Hepatocyte (in vitro differentiated cells): ENCODE measurements around the gene RXRB. TPM values are rescaled to one million over a fixed set of nuclear protein-coding genes. Genes with fewer than 3 reads are reported as not detected.
A peak's percentile ranks its signal among the peaks of the same experiment; 100 is the strongest.

Experiments used
- DNase-seq: peaks from one replicate; pipeline ENCODE4 v3.0.0-alpha.2; 2016; ENCODE audit warnings: low spot score
- H2AFZ ChIP-seq: fragments of 200-600 bp; sonication (generic); 2 replicates; pipeline ENCODE4 v1.6.0; 2016; ENCODE audit warnings: antibody characterized with exemption, mild to moderate bottlenecking
- H3K27ac ChIP-seq: fragments of 200-600 bp; sonication (generic); 2 replicates; pipeline ENCODE4 v1.5.1; 2016; ENCODE audit warnings: mild to moderate bottlenecking
- H3K27me3 ChIP-seq: fragments of 200-600 bp; sonication (generic); 2 replicates; pipeline ENCODE4 v1.6.1; 2016
- H3K36me3 ChIP-seq: fragments of 200-600 bp; sonication (generic); replicated peaks from 2 replicates; pipeline ENCODE4 v1.5.1; 2016; ENCODE audit warnings: low read depth; ENCODE audit not compliant: insufficient read depth
- H3K4me1 ChIP-seq: fragments of 200-600 bp; sonication (generic); 2 replicates; pipeline ENCODE4 v1.5.1; 2016; ENCODE audit warnings: mild to moderate bottlenecking, moderate library complexity; ENCODE audit not compliant: insufficient read depth
- H3K4me2 ChIP-seq: fragments of 200-600 bp; sonication (generic); 2 replicates; pipeline ENCODE4 v1.6.0; 2016
- H3K4me3 ChIP-seq: fragments of 200-600 bp; sonication (generic); 2 replicates; pipeline ENCODE4 v1.5.1; 2016; ENCODE audit warnings: mild to moderate bottlenecking
- H3K79me2 ChIP-seq: fragments of 200-600 bp; sonication (generic); 2 replicates; pipeline ENCODE4 v1.6.0; 2017; ENCODE audit warnings: mild to moderate bottlenecking
- H3K9me2 ChIP-seq: fragments of 200-600 bp; sonication (generic); replicated peaks from 2 replicates; pipeline ENCODE4 v1.6.0; 2017; ENCODE audit warnings: mild to moderate bottlenecking; ENCODE audit not compliant: insufficient read depth
- H3K9me3 ChIP-seq: fragments of 200-600 bp; sonication (generic); 2 replicates; pipeline ENCODE4 v1.5.1; 2016; ENCODE audit warnings: low read depth, mild to moderate bottlenecking
- H4K20me1 ChIP-seq: fragments of 200-600 bp; sonication (generic); 2 replicates; pipeline ENCODE4 v1.6.0; 2016; ENCODE audit warnings: mild to moderate bottlenecking; ENCODE audit not compliant: insufficient read depth, poor library complexity, severe bottlenecking
- EZH2 ChIP-seq: fragments of 200-600 bp; sonication (generic); IDR thresholded peaks from 2 replicates; pipeline ENCODE4 v1.6.1; 2016; ENCODE audit warnings: antibody characterized with exemption, mild to moderate bottlenecking, borderline replicate concordance
- EZH2phosphoT487 ChIP-seq: fragments of 200-600 bp; sonication (generic); IDR thresholded peaks from one replicate; pipeline ENCODE4 v1.6.1; 2018; ENCODE audit warnings: antibody characterized with exemption, mild to moderate bottlenecking, low read depth, moderate library complexity; ENCODE audit not compliant: unreplicated experiment, severe bottlenecking
- WGBS: methylation state at CpG from one replicate; pipeline ENCODE4 v1.1.6; 2016; ENCODE audit warnings: low lambda C conversion rate; ENCODE audit errors: missing lambda C conversion rate; 5-methylcytosine and 5-hydroxymethylcytosine counted together
- polyA plus RNA-seq: library from polyadenylated mRNA; unstranded; fragments of >200 nt; fragmentation: Nextera tagmentation; extraction: Ambion mirVana; gene quantifications from 2 replicates; pipeline ENCODE4 v1.2.1, GENCODE V29; 2016
- total RNA-seq: library from RNA; depleted of rRNA; stranded (reverse); fragments of >200 nt; gene quantifications from 2 replicates; pipeline ENCODE4 v1.2.3, GENCODE V29; 2014
- TF ChIP-seq, protein P1 (sequence below): fragments of 200-600 bp; sonication (generic); IDR thresholded peaks from 2 replicates; pipeline ENCODE4 v1.5.1; 2016; ENCODE audit warnings: antibody characterized with exemption, mild to moderate bottlenecking; ENCODE audit not compliant: poor library complexity

The RXRB gene
- total and polyA plus RNA-seq, 2 experiments from 2014 or later, result 17.0 to 24.6 TPM

- Histone ChIP-seq H2AFZ (peak within 1 kb of the TSS; percentile 46), H3K4me1 (peaks cover 33% of the 10 kb centered on the region)
Observed at GRCh38 chr6:33204415-33205190, 4.1 kb upstream of the RXRB start, which contains the start of gene HSD17B8. Gene HSD17B8 (plus strand): TSS chr6:33204655. CDS start chr6:33204669, 14 bp downstream.

DNA sequence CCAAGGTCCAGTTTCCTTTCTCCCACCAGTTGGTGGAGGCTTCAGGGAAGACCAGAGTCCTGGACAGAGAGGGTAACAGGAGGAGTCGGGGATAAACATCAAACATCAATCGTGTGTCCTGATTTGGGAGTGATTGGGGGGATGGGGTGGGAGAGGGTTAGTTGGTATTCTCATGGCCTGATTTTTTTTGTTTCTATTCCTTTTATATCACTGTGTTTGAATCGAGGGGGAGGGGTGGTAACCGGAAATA, 3.6 kb upstream of the RXRB start:
- Histone ChIP-seq H3K4me1 (peaks cover 37% of the 10 kb centered on the region), H3K27me3 (no peaks in the 10 kb centered on the region), H3K27ac (peak overlapping the region; percentile 33), H2AFZ (no peak overlapping the region), H4K20me1 (peaks cover 13% of the 10 kb centered on the region), H3K9me3 (no peaks in the 10 kb centered on the region), H3K4me3 (no peak overlapping the region), H3K79me2 (peaks cover 57% of the 10 kb centered on the region), H3K9me2 (no peaks in the 10 kb centered on the region), H3K36me3 (no peaks in the 10 kb centered on the region), H3K4me2 (peak overlapping the region; percentile 93)
- no peak for DNase-seq
- TF ChIP-seq EZH2phosphoT487 (no peak), EZH2 (no peak)
- TF ChIP-seq, protein P1, sequence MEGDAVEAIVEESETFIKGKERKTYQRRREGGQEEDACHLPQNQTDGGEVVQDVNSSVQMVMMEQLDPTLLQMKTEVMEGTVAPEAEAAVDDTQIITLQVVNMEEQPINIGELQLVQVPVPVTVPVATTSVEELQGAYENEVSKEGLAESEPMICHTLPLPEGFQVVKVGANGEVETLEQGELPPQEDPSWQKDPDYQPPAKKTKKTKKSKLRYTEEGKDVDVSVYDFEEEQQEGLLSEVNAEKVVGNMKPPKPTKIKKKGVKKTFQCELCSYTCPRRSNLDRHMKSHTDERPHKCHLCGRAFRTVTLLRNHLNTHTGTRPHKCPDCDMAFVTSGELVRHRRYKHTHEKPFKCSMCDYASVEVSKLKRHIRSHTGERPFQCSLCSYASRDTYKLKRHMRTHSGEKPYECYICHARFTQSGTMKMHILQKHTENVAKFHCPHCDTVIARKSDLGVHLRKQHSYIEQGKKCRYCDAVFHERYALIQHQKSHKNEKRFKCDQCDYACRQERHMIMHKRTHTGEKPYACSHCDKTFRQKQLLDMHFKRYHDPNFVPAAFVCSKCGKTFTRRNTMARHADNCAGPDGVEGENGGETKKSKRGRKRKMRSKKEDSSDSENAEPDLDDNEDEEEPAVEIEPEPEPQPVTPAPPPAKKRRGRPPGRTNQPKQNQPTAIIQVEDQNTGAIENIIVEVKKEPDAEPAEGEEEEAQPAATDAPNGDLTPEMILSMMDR, result no peak
- 9% methylated on average over 4 of the region's 4 CpGs for WGBS

More at GRCh38 chr6:33204415-33205190, 4.1 kb upstream of the RXRB start, which contains the start of gene HSD17B8:
- Histone ChIP-seq H4K20me1 (peaks cover 8% of the 10 kb centered on the region), H3K27me3 (no peaks in the 10 kb centered on the region), H3K27ac (peak within 1 kb of the TSS; percentile 79), H3K79me2 (peaks cover 53% of the 10 kb centered on the region), H3K9me3 (no peaks in the 10 kb centered on the region), H3K4me2 (peak within 1 kb of the TSS; percentile 93), H3K36me3 (no peaks in the 10 kb centered on the region), H3K4me3 (peak within 1 kb of the TSS; percentile 48), H3K9me2 (no peaks in the 10 kb centered on the region)
- DNase-seq, result peak; percentile 97
- 1% methylated on average over 45 of the region's 48 CpGs for WGBS
- TF ChIP-seq EZH2phosphoT487, result no peak
- TF ChIP-seq, protein P1, result no peak
- TF ChIP-seq EZH2, result no peak

GRCh38 chr6:33203443-33204164, 3.1 kb upstream of the RXRB start:
- TF ChIP-seq, protein P1, result no peak
- no peak for TF ChIP-seq EZH2
- no peak for TF ChIP-seq EZH2phosphoT487

More at GRCh38 chr6:33203443-33204164, 3.1 kb upstream of the RXRB start:
- H3K36me3 ChIP-seq, result no peaks in the 10 kb centered on the region
- no peak overlapping the region for H2AFZ ChIP-seq
- H3K9me3 ChIP-seq, result no peaks in the 10 kb centered on the region
- H4K20me1 ChIP-seq, result peaks cover 15% of the 10 kb centered on the region
- H3K9me2 ChIP-seq, result no peaks in the 10 kb centered on the region
- peaks cover 57% of the 10 kb centered on the region for H3K79me2 ChIP-seq
- DNase-seq, result no peak
- WGBS, result 95% methylated on average over 7 of the region's 7 CpGs
- H3K4me3 ChIP-seq, result no peak overlapping the region
- no peaks in the 10 kb centered on the region for H3K27me3 ChIP-seq
- peaks cover 37% of the 10 kb centered on the region for H3K4me1 ChIP-seq
- peak overlapping the region; percentile 33 for H3K27ac ChIP-seq
- H3K4me2 ChIP-seq, result peak overlapping the region; percentile 93
